GM19193 (cell line): ENCODE measurements around the gene TSHZ2.

Experiments used
- POLR2A ChIP-seq: IDR thresholded peaks from 4 replicates; pipeline ENCODE4 v1.6.1; 2011; ENCODE audit not compliant: insufficient read depth, insufficient read length; ENCODE audit errors: extremely low read depth

The TSHZ2 gene

GRCh38 chr20:53445932-53446331 lies 473.8 kb downstream of the TSHZ2 start:
- TF ChIP-seq POLR2A, result no peak

- no peak for TF ChIP-seq POLR2A
Measured at GRCh38 chr20:53447316-53447715, 475.2 kb downstream of the TSHZ2 start.

GRCh38 chr20:53448426-53448825 lies 476.3 kb downstream of the TSHZ2 start:
- no peak for TF ChIP-seq POLR2A

GRCh38 chr20:53448875-53449274 lies 476.7 kb downstream of the TSHZ2 start:
- TF ChIP-seq POLR2A, result no peak

GRCh38 chr20:53453076-53453475 lies 480.9 kb downstream of the TSHZ2 start:
- TF ChIP-seq POLR2A, result no peak

GRCh38 chr20:53454675-53455276 lies 482.6 kb downstream of the TSHZ2 start:
- TF ChIP-seq POLR2A, result no peak

GRCh38 chr20:53463101-53463972 lies 491.2 kb downstream of the TSHZ2 start:
- TF ChIP-seq POLR2A, result no peak

- TF ChIP-seq POLR2A, result no peak
Measured at GRCh38 chr20:53466279-53466678, 494.1 kb downstream of the TSHZ2 start.

GRCh38 chr20:53468587-53468986 lies 496.4 kb downstream of the TSHZ2 start:
- TF ChIP-seq POLR2A, result no peak

- TF ChIP-seq POLR2A, result no peak
Measured at GRCh38 chr20:53480913-53481312, 508.8 kb downstream of the TSHZ2 start.

GRCh38 chr20:53487461-53488200 lies 515.5 kb downstream of the TSHZ2 start:
- no peak for TF ChIP-seq POLR2A

- no peak for TF ChIP-seq POLR2A
Measured at GRCh38 chr20:53488775-53489272, 516.7 kb downstream of the TSHZ2 start.

- no peak for TF ChIP-seq POLR2A
Measured at GRCh38 chr20:53489528-53489927, 517.4 kb downstream of the TSHZ2 start.

- no peak for TF ChIP-seq POLR2A
Measured at GRCh38 chr20:53490620-53491019, 518.5 kb downstream of the TSHZ2 start.

- TF ChIP-seq POLR2A, result no peak
Measured at GRCh38 chr20:53491462-53491861, 519.3 kb downstream of the TSHZ2 start.
